Prostate gland (tissue), 2 donors: ENCODE data around the gene ZNF785.

Experiments
- CTCF ChIP-seq, 4 experiments: fragments of 200-600 bp in 2 of 4; fragments of 450-650 bp in 2 of 4; sonication (generic) in 2 of 4; IDR thresholded peaks; 1 replicate in 3 of 4; 2 replicates in 1 of 4; pipeline ENCODE4 v1.5.1; 2016 to 2019; ENCODE audit warnings: antibody characterized with exemption in 4 of 4, mild to moderate bottlenecking in 2 of 4, moderate library complexity in 2 of 4
- POLR2A ChIP-seq: fragments of 450-650 bp; IDR thresholded peaks from one replicate; pipeline ENCODE4 v1.6.1; 2016; ENCODE audit warnings: antibody characterized with exemption, mild to moderate bottlenecking
- POLR2AphosphoS5 ChIP-seq: sonication (generic); formaldehyde crosslinking; IDR thresholded peaks from one replicate; pipeline ENCODE4 v1.6.1; 2017; ENCODE audit warnings: antibody characterized with exemption

- TF ChIP-seq POLR2AphosphoS5 (no peak), POLR2A (no peak), CTCF (IDR thresholded peaks at IDR 0.05) (no peak)
Measured at GRCh38 chr16:30633526-30633925, 48.0 kb upstream of the ZNF785 start.
